ENCODE data around the gene PITPNM2. TPM values are rescaled to one million over a fixed set of nuclear protein-coding genes. Genes with fewer than 3 reads are reported as not detected.

The PITPNM2 gene
- total and polyA plus RNA-seq, 11 donors, result 12.0 to 28.5 (median 20.7) TPM

DNA sequence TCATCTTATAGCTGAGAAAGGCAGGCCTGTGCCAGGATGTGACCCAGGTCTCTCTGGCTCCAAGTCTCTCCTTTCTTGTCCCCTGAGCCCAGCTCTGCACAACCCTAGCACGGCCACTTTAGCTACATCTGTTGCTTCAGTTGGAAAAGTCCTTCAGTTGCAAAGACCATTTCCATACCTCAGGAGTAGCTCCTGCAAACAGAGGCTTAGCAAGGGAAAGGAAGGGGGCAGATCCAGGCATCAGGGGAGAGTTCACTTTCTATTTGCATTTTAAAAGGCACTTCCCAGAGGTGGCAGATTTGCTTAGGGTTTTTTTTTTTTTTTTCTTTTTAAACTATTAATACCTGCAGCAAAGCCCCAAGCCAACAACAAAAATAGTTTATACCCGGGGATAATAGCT lies 3.0 kb upstream of the PITPNM2 start:
- no peaks in the 10 kb centered on the region for H3K9me3 ChIP-seq
- no peak overlapping the region for H3K4me3 ChIP-seq
- WGBS, 4 donors, result 57 to 69% (median 61%) methylated on average over 2 of the region's 2 CpGs
- intact Hi-C loops (cut with DNase I), result loop anchor here in 6 of 10 donors (2.0 to 10.0 kb wide), 6 partner anchors 42 to 177 kb away; partner anchors contain the start of genes ARL6IP4 (in 3 of the 6) and OGFOD2 (in 1 of the 6)
- TF ChIP-seq POLR2A (IDR thresholded peaks at IDR 0.05) (no peak), CTCF (IDR thresholded peaks at IDR 0.05) (no peak)
- ATAC-seq, result no peak
- H3K27ac ChIP-seq, result no peak overlapping the region
- H3K36me3 ChIP-seq, result peaks cover 0 to 29% (median 21%) of the 10 kb centered on the region in 9 donors
- H3K4me1 ChIP-seq, result peaks cover 0 to 24% (median 21%) of the 10 kb centered on the region in 12 donors
- H3K27me3 ChIP-seq, result peaks cover 0 to 5% (median 0%) of the 10 kb centered on the region in 9 donors
- DNase-seq, result no peak

DNA sequence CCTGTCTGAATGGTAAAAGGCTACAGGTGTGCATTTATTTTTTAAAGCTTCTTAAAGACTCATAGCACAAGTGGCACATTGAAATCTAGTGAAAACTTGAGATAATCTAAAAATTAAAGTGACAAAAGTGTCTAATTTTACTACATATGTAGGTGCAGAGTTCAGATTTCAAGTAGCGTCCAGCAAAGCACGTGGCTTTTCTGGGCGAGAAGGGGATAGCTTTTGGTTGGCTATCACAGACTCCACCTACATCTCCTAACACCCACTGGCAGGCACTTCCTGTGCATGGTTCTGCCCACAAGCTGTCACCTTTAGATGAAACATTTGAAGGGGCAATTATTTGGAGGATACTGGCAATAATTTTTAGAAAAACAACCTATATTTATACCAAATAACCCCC lies 1.9 kb upstream of the PITPNM2 start:
- WGBS, 4 donors, result 74 to 89% (median 82%) methylated on average over 3 of the region's 3 CpGs
- no peak overlapping the region for H3K4me3 ChIP-seq
- DNase-seq, result no peak
- H3K4me1 ChIP-seq, result peaks cover 0 to 34% (median 22%) of the 10 kb centered on the region in 12 donors
- no peaks in the 10 kb centered on the region for H3K9me3 ChIP-seq
- ATAC-seq, result no peak
- peaks cover 0 to 29% (median 21%) of the 10 kb centered on the region in 9 donors for H3K36me3 ChIP-seq
- no peak overlapping the region for H3K27ac ChIP-seq
- intact Hi-C loops (cut with DNase I), result loop anchor here in 6 of 10 donors (5.0 to 10.0 kb wide), 5 partner anchors 41 to 176 kb away; partner anchors contain the start of genes ARL6IP4 (in 3 of the 6) and OGFOD2 (in 1 of the 6)
- peaks cover 0 to 5% (median 0%) of the 10 kb centered on the region in 9 donors for H3K27me3 ChIP-seq
- no peak for TF ChIP-seq POLR2A (IDR thresholded peaks at IDR 0.05)
- no peak for TF ChIP-seq CTCF (IDR thresholded peaks at IDR 0.05)

DNA sequence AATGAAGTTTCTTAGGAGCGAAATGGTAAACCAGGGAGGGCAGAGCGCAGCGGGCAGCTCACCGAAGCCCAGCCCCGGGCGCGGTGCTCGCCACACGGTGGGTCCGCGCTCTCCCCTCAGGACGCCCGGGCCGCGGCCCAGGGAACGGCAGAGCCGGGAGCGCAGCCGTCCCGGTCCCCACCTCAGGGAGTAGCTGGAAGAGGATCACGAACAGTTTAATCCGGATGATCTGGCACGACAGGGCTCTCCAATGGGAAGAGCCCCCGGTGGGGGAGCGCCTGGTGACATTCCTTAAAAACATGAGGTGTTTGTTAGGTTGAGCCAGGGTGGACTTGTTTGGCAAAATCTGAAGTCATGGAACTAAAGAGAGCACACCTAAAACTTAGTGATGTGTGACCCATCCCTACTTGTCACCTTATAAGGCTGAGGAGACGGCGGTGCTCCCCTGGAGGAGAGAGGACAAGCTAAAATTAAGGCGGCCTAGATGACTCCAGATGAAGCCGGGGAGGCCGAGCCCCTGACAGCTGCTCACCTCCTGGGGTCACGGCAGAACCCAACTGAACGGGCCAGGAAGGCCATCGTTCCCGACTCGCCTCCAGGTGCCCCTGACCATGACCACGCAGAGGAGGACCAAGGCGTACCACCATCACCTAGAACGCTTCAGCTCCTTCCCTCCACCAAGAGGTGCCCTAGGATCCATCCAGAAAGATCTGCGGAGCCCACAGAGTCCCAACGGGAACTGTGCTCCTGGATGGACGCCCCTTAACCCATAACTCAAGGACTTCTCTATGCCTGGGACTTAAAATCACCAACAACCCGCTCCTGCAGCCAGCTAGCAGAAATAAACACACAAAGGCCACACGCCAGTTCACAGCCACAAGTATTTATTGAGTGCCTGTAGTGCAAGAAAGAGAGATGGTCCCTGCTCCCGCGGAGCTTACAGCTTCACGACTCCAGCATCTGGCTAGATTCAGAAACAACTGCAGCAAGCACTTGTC lies 866 bp upstream of the PITPNM2 start:
- ATAC-seq (peak in 2 of 4 donors; percentile 37 to 39), DNase-seq (no peak)
- peaks cover 0 to 5% (median 0%) of the 10 kb centered on the region in 9 donors for H3K27me3 ChIP-seq
- peaks cover 0 to 25% (median 16%) of the 10 kb centered on the region in 9 donors for H3K36me3 ChIP-seq
- intact Hi-C loops (cut with DNase I), result loop anchor here in 9 of 10 donors (1.0 to 10.0 kb wide), 10 partner anchors 39 to 174 kb away; partner anchors contain the start of genes ARL6IP4 (in 3 of the 9) and OGFOD2 (in 1 of the 9)
- H3K4me1 ChIP-seq, result peaks cover 0 to 34% (median 22%) of the 10 kb centered on the region in 12 donors
- peak overlapping the region; percentile 47 to 92 (median 80) for H3K27ac ChIP-seq
- 41 to 73% (median 53%) methylated on average over 26 to 46 of the region's 46 CpGs for WGBS, 4 donors
- TF ChIP-seq CTCF (IDR thresholded peaks at IDR 0.05), result no peak
- no peak for TF ChIP-seq POLR2A (IDR thresholded peaks at IDR 0.05)
- H3K4me3 ChIP-seq, result peak overlapping the region; percentile 56 to 90 (median 78)
- no peaks in the 10 kb centered on the region for H3K9me3 ChIP-seq
